ENCODE data around the gene HSD17B1. TPM values are rescaled to one million over a fixed set of nuclear protein-coding genes. Genes with fewer than 3 reads are reported as not detected.

Gene HSD17B1
- total and polyA plus RNA-seq, 2 of the 13 experiments (the other 11 are each of a cell fraction or from before 2014, with no cell fraction given) = 0.54 to 0.93 TPM

DNA sequence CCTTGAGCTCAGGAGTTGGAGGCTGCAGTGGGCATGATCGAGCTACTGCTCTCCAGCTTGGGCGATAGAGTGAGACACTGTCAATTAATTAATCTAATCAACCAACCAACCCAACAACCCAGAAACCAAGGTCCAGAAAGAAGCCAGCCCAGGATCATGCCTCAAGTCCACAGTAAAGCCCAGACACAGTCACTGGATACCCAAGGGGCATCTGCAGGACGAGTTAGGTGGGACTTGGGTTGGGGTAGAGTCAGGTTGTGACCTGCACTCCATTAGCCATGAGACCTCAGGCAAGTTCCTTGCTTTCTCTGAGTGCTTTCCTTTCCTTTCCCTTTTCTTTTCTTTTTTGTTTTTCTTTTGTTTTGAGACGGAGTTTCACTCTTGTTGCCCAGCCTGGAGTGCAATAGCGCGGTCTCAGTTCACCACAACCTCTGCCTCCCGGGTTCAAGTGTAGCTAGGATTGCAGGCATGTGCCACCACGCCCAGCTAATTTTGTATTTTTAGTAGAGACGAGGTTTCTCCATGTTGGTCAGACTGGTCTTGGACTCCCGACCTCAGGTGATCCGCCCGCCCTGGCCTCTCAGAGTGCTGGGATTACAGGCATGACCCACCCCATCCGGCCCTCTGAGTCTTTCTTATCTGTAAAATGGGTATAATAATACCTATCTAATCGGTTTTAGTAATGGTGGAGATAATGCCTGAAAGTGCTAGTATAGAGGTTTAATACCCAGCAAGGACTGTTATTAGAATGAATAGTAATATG is 3.5 kb upstream of the HSD17B1 start:
- DNase-seq (ENCODE audit: low spot score) (no peak), ATAC-seq (no peak), FAIRE-seq (no peak)
- Histone ChIP-seq H3K9ac (ENCODE audit: insufficient read depth, low read depth, low read length) (no peak overlapping the region), H3K27ac (ENCODE audit: extremely low read length, insufficient read depth, low read length) (no peak overlapping the region), H3K9me3 (ENCODE audit: low read length) (no peaks in the 10 kb centered on the region), H4K20me1 (ENCODE audit: insufficient read depth, low read length) (no peaks in the 10 kb centered on the region), H3K4me1 (ENCODE audit: insufficient read depth, low read length) (peaks cover 65% of the 10 kb centered on the region), H3K36me3 (replicated peaks in 1 of 2; ENCODE audit: control insufficient read depth in 1 of 2, insufficient read depth in 2 of 2, low read length in 2 of 2) (0 out of 5 replicates have a peak, but pooled peaks cover 0 to 2% of the 10 kb centered on the region in 2 experiments), H2AFZ (ENCODE audit: low read length) (no peak overlapping the region), H3K4me2 (ENCODE audit: low read depth, low read length) (0 out of 2 replicates have a peak overlapping the region, but pooled peaks have one; percentile 6), H3K79me2 (ENCODE audit: insufficient read depth, low read length) (peaks cover 9% of the 10 kb centered on the region), H3K27me3 (ENCODE audit: control insufficient read depth in 1 of 2, insufficient read depth in 2 of 2, low read length in 2 of 2) (no peaks in the 10 kb centered on the region; a peak in 1 of 5 replicates), H3K4me3 (replicated peaks in 1 of 3; ENCODE audit: insufficient read depth in 1 of 3, low read depth in 2 of 3, low read length in 3 of 3) (no peak overlapping the region)
- CTCF ChIA-PET (ENCODE audit: low intra/inter-chr PET ratio, low total read pairs) = no interaction called here
- POLR2A ChIA-PET = interaction anchor here (6.1 kb wide), 1 partner anchor 13 kb away, joined by 45 read pairs; the partner anchor contains the start of gene NAGLU
- intact Hi-C loops (cut with micrococcal nuclease; ENCODE audit: unreplicated experiment) = no loop called here
- in situ Hi-C loops (cut with HindIII; ENCODE audit: extremely low pct_ligation_motif_present, low pct_unique_long_range_greater_than_20kb) = no loop called here
- TF ChIP-seq ZNF17 (CRISPR knock-in tag; IDR thresholded peaks at IDR 0.05) = no peak
- TF ChIP-seq ZNF629 (CRISPR knock-in tag; conservative IDR thresholded peaks at IDR 0.05) = peak; percentile 59; the same call in 1 of the 2 replicates
- TF ChIP-seq POLR2G (IDR thresholded peaks at IDR 0.05; ENCODE audit: low read depth, low read length) = peak; percentile 23; the same call in 1 of the 2 replicates
- WGBS (ENCODE audit: low lambda C conversion rate) = 87% methylated on average over 14 of the region's 14 CpGs
- no TSS peak for BruUV-seq (replicated peaks)

DNA sequence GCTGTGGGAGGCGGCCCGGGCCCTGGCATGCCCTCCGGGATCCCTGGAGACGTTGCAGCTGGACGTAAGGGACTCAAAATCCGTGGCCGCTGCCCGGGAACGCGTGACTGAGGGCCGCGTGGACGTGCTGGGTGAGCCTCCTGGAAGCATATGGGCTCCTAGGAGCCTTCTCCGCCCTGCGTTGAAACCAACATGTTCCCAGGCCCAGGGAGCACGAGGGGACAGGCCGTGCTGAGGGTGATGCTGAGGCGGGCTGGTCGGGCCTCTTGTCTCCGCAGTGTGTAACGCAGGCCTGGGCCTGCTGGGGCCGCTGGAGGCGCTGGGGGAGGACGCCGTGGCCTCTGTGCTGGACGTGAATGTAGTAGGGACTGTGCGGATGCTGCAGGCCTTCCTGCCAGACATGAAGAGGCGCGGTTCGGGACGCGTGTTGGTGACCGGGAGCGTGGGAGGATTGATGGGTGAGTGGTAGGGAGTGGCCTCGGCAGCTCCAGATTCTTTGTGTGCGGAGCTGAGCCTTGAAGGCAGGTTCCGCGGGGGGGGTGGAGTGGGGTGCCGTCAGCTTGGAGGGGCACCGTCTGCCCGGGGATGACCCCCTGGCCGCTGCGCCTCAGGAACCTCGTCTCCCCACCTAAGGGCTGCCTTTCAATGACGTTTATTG is 567 bp downstream of the HSD17B1 start:
- H3K27me3 ChIP-seq (ENCODE audit: control insufficient read depth in 1 of 2, insufficient read depth in 2 of 2, low read length in 2 of 2) = no peaks in the 10 kb centered on the region; a peak in 1 of 5 replicates
- no peaks in the 10 kb centered on the region for H3K36me3 ChIP-seq (replicated peaks in 1 of 2; ENCODE audit: control insufficient read depth in 1 of 2, insufficient read depth in 2 of 2, low read length in 2 of 2)
- no peak overlapping the region for H2AFZ ChIP-seq (ENCODE audit: low read length)
- POLR2A ChIA-PET = interaction anchor here (1.6 to 4.4 kb wide), 8 partner anchors 8 to 123 kb away, joined by 5 to 80 read pairs (median 28); partner anchors contain the start of genes COASY, MLX, NAGLU and PLEKHH3
- CTCF ChIA-PET (ENCODE audit: low intra/inter-chr PET ratio, low total read pairs) = no interaction called here
- FAIRE-seq = no peak
- peaks cover 57% of the 10 kb centered on the region for H3K4me1 ChIP-seq (ENCODE audit: insufficient read depth, low read length)
- no peak for ATAC-seq
- in situ Hi-C loops (cut with HindIII; ENCODE audit: extremely low pct_ligation_motif_present, low pct_unique_long_range_greater_than_20kb) (no loop called here), intact Hi-C loops (cut with micrococcal nuclease; ENCODE audit: unreplicated experiment) (no loop called here)
- 93% methylated on average over 37 of the region's 45 CpGs for WGBS (ENCODE audit: low lambda C conversion rate)
- H3K79me2 ChIP-seq (ENCODE audit: insufficient read depth, low read length) = peaks cover 18% of the 10 kb centered on the region
- peak overlapping the region; percentile 100 for H3K4me2 ChIP-seq (ENCODE audit: low read depth, low read length)
- H3K27ac ChIP-seq (ENCODE audit: extremely low read length, insufficient read depth, low read length) = peak overlapping the region; percentile 87
- no peaks in the 10 kb centered on the region for H4K20me1 ChIP-seq (ENCODE audit: insufficient read depth, low read length)
- peak overlapping the region; percentile 88 to 100 (median 94); a peak in 4 of 6 replicates for H3K4me3 ChIP-seq (replicated peaks in 1 of 3; ENCODE audit: insufficient read depth in 1 of 3, low read depth in 2 of 3, low read length in 3 of 3)
- DNase-seq (ENCODE audit: low spot score) = no peak
- no peaks in the 10 kb centered on the region for H3K9me3 ChIP-seq (ENCODE audit: low read length)
- H3K9ac ChIP-seq (ENCODE audit: insufficient read depth, low read depth, low read length) = peak overlapping the region; percentile 97; the same call in 1 of the 2 replicates
- BruUV-seq (replicated peaks) = no TSS peak
- TF ChIP-seq HDAC2 (CRISPR knock-in tag; IDR thresholded peaks at IDR 0.05) (0 out of 2 replicates have a peak, but pooled peaks have one; percentile 6), NONO (IDR thresholded peaks at IDR 0.05) (no peak), NONO (CRISPR knock-in tag; conservative IDR thresholded peaks at IDR 0.05) (peak; percentile 45; the same call in 1 of the 2 replicates), ZNF687 (CRISPR knock-in tag; IDR thresholded peaks at IDR 0.05) (peak; percentile 51), HOXA3 (CRISPR knock-in tag; IDR thresholded peaks at IDR 0.05) (peak; percentile 40; the same call in 1 of the 2 replicates), RBFOX2 (IDR thresholded peaks at IDR 0.05; ENCODE audit: low read depth, low read length) (peak; percentile 57; the same call in 1 of the 2 replicates)
- TF ChIP-seq, protein P1, sequence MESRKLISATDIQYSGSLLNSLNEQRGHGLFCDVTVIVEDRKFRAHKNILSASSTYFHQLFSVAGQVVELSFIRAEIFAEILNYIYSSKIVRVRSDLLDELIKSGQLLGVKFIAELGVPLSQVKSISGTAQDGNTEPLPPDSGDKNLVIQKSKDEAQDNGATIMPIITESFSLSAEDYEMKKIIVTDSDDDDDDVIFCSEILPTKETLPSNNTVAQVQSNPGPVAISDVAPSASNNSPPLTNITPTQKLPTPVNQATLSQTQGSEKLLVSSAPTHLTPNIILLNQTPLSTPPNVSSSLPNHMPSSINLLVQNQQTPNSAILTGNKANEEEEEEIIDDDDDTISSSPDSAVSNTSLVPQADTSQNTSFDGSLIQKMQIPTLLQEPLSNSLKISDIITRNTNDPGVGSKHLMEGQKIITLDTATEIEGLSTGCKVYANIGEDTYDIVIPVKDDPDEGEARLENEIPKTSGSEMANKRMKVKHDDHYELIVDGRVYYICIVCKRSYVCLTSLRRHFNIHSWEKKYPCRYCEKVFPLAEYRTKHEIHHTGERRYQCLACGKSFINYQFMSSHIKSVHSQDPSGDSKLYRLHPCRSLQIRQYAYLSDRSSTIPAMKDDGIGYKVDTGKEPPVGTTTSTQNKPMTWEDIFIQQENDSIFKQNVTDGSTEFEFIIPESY (CRISPR knock-in tag; IDR thresholded peaks at IDR 0.05) = peak; percentile 84
